ENCODE results near the gene COMT. TPM values are rescaled to one million over a fixed set of nuclear protein-coding genes. Genes with fewer than 3 reads are reported as not detected.

Gene COMT
- total and polyA plus RNA-seq, 9 donors: 23.1 to 200 (median 161) TPM

DNA sequence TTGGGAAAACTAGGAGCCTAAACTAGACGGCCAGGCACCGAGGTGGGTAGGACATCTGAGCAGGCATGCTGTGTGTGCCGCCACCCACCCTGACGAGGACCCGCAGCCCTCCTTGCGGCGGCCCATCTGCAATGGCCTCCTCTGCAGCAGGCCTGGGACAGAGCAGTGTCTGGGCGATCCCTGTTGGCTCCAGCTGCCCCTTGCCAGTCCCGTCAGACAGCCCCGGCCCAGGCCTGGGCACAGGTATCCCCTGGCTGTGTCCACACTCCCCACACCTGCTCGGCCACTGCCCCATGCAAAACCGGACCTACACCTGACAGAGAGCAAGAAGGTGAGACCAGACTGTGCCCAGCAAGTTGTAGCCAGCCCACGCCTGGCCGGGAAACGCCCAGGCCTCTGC lies 48.2 kb upstream of the COMT start:
- Histone ChIP-seq H3K36me3 (no peaks in the 10 kb centered on the region), H3K27me3 (no peaks in the 10 kb centered on the region), H3K27ac (no peak overlapping the region), H3K4me1 (ENCODE audit: insufficient read depth) (peaks cover 12% of the 10 kb centered on the region), H3K9me3 (no peaks in the 10 kb centered on the region), H3K4me3 (no peak overlapping the region)
- intact Hi-C loops (cut with DNase I): loop anchor here in 1 of 4 donors (5.0 kb wide), 1 partner anchor 41 kb away; the partner anchor contains the start of genes GNB1L and RTL10
- TF ChIP-seq EP300 (IDR thresholded peaks at IDR 0.05) (no peak), POLR2A (IDR thresholded peaks at IDR 0.05) (no peak), CTCF (IDR thresholded peaks at IDR 0.05) (no peak)
- WGBS, 3 donors: 91 to 94% (median 93%) methylated on average over 11 to 15 of the region's 15 CpGs
- no peak for DNase-seq

GRCh38 chr22:19895160-19895849 lies 46.3 kb upstream of the COMT start:
- Histone ChIP-seq H3K4me1 (ENCODE audit: insufficient read depth) (peaks cover 12% of the 10 kb centered on the region), H3K27me3 (no peaks in the 10 kb centered on the region), H3K9me3 (no peaks in the 10 kb centered on the region), H3K4me3 (no peak overlapping the region), H3K36me3 (no peaks in the 10 kb centered on the region), H3K27ac (no peak overlapping the region)
- intact Hi-C loops (cut with DNase I): no loop called here
- WGBS, 3 donors: 95 to 97% (median 96%) methylated on average over 23 of the region's 23 CpGs
- TF ChIP-seq EP300 (IDR thresholded peaks at IDR 0.05) (no peak), POLR2A (IDR thresholded peaks at IDR 0.05) (no peak), CTCF (IDR thresholded peaks at IDR 0.05) (no peak)
- DNase-seq: peak in 1 of 5 donors; percentile 16

DNA sequence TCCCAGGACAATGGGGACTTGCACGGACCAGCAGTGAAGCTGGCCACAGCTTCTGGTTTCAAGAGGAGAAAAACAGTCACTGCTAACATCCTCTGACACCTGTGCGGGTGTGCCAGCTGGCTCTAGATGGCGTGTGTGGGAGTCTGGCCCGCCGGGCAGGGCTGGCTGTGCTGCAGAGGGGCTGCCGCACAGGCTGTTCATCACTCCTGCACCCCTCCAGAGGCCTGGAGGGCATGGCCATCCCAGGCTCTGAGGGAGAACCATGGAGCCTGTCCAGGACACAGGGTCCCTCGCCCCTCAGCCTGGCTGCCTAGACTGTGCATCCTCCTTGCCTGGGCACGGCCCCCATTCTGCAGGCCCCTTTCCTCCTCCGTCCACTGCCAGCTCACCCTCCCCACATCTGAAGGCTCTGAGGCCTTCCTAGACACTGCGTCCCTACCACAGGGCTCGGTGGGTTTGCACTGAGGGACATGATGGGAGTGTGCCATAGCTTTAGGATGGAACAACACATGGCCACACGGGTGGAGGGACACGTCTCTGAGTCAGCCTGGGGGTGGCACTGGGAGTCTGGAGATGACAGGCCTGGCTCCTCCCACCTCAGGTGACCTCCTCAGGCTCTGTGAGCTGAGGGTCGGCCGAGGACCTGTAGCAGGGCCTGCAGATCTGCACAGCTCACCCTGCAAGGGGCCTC lies 44.8 kb upstream of the COMT start:
- no peaks in the 10 kb centered on the region for H3K27me3 ChIP-seq
- WGBS, 3 donors: 88 to 89% (median 88%) methylated on average over 13 to 15 of the region's 15 CpGs
- H3K36me3 ChIP-seq: no peaks in the 10 kb centered on the region

GRCh38 chr22:19897726-19898125 lies 43.8 kb upstream of the COMT start:
- Histone ChIP-seq H3K27me3 (no peaks in the 10 kb centered on the region), H3K4me3 (no peak overlapping the region), H3K4me1 (ENCODE audit: insufficient read depth) (peaks cover 4% of the 10 kb centered on the region), H3K36me3 (no peaks in the 10 kb centered on the region), H3K27ac (no peak overlapping the region), H3K9me3 (no peaks in the 10 kb centered on the region)
- DNase-seq: peak in 1 of 5 donors; percentile 15
- WGBS, 3 donors: 89 to 93% (median 91%) methylated on average over 16 of the region's 16 CpGs
- intact Hi-C loops (cut with DNase I): no loop called here
- no peak for TF ChIP-seq CTCF (IDR thresholded peaks at IDR 0.05)
- TF ChIP-seq EP300 (IDR thresholded peaks at IDR 0.05): no peak
- no peak for TF ChIP-seq POLR2A (IDR thresholded peaks at IDR 0.05)

More for the DNA sequence above, 44.8 kb upstream of the COMT start:
- Histone ChIP-seq H3K27ac (no peak overlapping the region), H3K9me3 (no peaks in the 10 kb centered on the region), H3K4me3 (no peak overlapping the region), H3K4me1 (ENCODE audit: insufficient read depth) (peaks cover 8% of the 10 kb centered on the region)
- TF ChIP-seq CTCF (IDR thresholded peaks at IDR 0.05) (no peak), POLR2A (IDR thresholded peaks at IDR 0.05) (no peak), EP300 (IDR thresholded peaks at IDR 0.05) (no peak)
- no peak for DNase-seq
- intact Hi-C loops (cut with DNase I): no loop called here

Data from ovary (tissue), 9 donors.